GM12864 (cell line): Measurements from ENCODE around the gene CDH23.

Experiments used
- DNase-seq: peaks from one replicate; pipeline ENCODE4 v3.0.0-alpha.2; 2011; ENCODE audit warnings: low read depth
- H3K4me3 ChIP-seq: 2 replicates; pipeline ENCODE4 v1.5.1; 2011; ENCODE audit warnings: mild to moderate bottlenecking, low read depth, low read length, control low read depth
- TF ChIP-seq, protein P1 (sequence below): IDR thresholded peaks from 2 replicates; pipeline ENCODE4 v1.5.1; 2011; ENCODE audit warnings: low read depth, mild to moderate bottlenecking, moderate library complexity, low read length, control low read depth, inconsistent platforms; ENCODE audit errors: missing control alignments

Gene CDH23

DNA sequence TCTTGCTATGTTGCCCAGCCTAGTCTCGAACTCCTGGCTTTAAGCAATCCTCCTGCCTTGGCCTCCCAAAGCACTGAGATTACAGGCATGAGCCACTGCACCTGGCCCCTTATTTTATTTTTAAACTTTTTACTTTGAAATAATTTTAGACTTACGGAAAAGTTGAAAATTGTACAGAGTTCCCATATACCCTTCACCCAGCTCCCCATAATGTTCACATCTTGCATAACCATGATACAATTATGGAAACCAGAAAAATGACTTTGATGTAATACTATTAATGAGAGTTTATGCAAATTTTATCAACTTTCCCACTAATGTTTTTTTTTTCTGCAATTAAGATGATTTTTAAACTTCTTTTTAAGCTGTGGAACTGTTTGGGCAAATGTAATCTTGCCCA lies 58.3 kb downstream of the CDH23 start:
- no peak overlapping the region for H3K4me3 ChIP-seq
- TF ChIP-seq, protein P1, sequence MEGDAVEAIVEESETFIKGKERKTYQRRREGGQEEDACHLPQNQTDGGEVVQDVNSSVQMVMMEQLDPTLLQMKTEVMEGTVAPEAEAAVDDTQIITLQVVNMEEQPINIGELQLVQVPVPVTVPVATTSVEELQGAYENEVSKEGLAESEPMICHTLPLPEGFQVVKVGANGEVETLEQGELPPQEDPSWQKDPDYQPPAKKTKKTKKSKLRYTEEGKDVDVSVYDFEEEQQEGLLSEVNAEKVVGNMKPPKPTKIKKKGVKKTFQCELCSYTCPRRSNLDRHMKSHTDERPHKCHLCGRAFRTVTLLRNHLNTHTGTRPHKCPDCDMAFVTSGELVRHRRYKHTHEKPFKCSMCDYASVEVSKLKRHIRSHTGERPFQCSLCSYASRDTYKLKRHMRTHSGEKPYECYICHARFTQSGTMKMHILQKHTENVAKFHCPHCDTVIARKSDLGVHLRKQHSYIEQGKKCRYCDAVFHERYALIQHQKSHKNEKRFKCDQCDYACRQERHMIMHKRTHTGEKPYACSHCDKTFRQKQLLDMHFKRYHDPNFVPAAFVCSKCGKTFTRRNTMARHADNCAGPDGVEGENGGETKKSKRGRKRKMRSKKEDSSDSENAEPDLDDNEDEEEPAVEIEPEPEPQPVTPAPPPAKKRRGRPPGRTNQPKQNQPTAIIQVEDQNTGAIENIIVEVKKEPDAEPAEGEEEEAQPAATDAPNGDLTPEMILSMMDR, result no peak
- no peak for DNase-seq

DNA sequence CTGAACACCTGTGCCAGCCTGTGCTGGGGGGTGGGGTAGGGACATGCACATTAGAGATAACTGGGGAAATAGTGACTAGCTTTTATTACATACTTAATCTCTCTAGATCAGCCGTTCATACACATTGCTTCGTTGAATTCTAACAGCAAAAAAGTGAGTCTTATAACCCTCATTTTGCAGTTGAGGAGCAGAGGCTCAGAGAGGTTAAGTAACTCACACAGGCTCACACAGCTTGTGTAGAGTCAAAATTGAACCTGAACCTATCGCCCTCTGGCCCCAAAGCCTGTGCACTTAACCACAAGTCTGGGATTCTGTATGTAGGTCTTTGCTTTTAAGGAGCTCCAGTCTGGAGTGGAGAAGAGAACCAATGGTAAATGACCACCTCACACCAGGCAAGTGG lies 59.9 kb downstream of the CDH23 start:
- TF ChIP-seq, protein P1, result no peak
- no peak for DNase-seq
- H3K4me3 ChIP-seq, result no peak overlapping the region

DNA sequence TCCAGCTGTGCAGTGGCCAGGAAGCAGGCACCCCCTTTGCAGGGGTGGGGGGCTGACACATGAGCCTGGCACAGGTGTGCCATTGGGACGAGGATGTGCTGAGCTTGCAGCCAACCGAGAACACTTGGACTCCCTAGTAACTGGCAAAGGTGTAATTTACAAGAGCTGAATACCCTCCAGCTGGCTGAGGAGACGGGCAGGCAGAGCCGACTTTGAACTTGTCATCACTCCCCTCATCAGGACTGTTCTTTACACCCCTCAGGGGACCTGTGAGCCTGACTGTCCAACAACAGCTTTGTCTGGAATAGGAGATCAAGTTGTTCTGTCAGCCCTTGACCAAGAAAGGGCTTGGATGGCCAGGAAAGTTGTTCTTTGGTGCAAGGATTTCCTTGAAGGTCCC lies 61.2 kb downstream of the CDH23 start:
- no peak overlapping the region for H3K4me3 ChIP-seq
- TF ChIP-seq, protein P1, result no peak
- DNase-seq, result no peak

DNA sequence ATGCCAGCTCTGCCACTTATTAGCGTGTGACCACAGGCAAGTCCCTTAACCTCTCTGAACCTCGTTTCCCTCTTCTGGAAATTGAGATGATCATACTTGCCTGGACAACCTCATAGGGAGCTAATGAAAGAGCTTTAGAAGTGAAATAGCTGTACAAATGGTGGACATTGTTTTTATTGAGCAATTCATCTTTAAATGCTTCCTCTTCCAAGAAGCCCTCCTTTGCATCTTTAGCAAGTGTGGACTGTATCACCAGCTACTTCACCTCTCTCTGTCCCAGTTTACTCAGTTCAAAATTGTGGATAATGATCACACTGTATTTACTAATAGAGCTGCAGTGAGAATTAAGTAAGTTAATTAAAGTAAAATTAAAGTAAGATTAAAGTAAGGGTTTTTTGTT lies 61.7 kb downstream of the CDH23 start:
- no peak overlapping the region for H3K4me3 ChIP-seq
- TF ChIP-seq, protein P1, result no peak
- DNase-seq, result no peak

DNA sequence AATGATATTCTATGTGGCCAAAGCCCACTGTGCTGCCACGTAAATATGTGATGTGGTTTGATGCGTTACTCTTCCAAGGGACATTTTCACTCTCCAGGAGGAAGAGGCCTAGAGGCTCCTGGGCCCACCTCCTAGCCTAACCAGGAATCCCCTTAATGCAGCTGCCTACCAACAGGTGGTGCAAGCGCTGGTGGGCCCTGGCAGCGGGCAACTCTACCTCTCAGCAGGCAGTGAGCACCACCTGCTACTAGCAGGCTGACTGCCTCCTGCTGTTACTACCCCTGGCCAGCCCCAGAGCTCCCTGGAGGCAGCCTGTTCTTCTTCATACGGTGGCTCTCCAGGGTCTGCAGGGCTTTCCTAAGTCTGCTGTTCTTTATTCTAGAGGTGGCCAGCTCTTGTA lies 62.8 kb downstream of the CDH23 start:
- no peak for DNase-seq
- no peak overlapping the region for H3K4me3 ChIP-seq
- TF ChIP-seq, protein P1, result no peak

DNA sequence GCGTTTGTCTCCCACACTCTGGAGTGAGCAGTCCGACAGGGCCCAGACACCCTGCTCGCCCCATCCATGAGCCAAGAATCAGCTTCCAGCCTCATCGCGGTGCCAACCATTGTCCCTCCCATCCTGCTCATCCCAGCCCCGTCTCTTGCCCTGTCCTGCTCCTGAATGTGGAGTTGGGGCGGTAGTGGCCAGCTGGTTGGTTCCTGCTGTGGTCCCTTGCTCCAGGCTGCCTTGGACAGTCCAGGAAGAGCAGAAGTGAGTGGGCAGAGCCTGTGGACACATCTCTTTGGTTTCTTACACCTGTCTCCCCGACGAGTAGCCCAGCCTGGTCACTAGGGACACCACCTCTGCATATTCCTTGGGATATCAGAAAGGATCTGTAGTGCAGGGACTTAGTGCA lies 63.9 kb downstream of the CDH23 start:
- H3K4me3 ChIP-seq, result no peak overlapping the region
- TF ChIP-seq, protein P1, result no peak
- no peak for DNase-seq

DNA sequence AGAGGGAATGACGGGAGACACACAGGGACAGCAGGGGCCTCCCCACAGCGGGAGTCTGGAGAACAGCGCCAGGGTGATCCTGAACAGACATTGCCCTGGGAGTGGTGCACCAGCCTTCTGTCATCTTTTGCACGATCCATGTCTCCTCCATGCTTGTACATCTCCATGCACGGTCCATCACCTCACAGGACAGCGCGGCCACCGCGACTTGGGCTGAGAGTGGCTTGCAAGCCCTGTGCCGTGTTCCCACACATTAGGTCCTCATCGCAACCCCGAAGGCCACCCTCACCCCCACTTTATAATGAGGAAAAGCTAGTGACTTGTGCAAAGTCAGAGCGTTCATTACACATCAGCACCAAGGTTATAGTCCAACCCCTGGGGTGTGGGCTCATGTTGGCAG lies 64.7 kb downstream of the CDH23 start:
- no peak overlapping the region for H3K4me3 ChIP-seq
- no peak for DNase-seq
- TF ChIP-seq, protein P1, result no peak
